H1 (cell line): ENCODE measurements around the gene CABP1. TPM values are rescaled to one million over a fixed set of nuclear protein-coding genes. Genes with fewer than 3 reads are reported as not detected.

ENCODE experiments used
- CTCF ChIA-PET: fragments of 300-600 bp; sonication (Branson Sonifier 250); formaldehyde crosslinking; loops from one replicate; lab custom pipeline; 2021; ENCODE audit not compliant: partially characterized antibody; lab: Charles Lee
- POLR2A ChIA-PET: fragments of 300-600 bp; sonication (Branson Sonifier 250); formaldehyde crosslinking; loops from one replicate; lab custom pipeline; 2021; ENCODE audit warnings: inconsistent platforms; ENCODE audit not compliant: partially characterized antibody; lab: Charles Lee
- DNase-seq, 2 experiments: peaks; one replicate each; pipeline versions ENCODE4 v3.0.0 to v3.0.0-alpha.2; 2010 to 2022; ENCODE audit warnings: low spot score in 2 of 2, low read depth in 1 of 2, mixed read lengths in 1 of 2
- FAIRE-seq: peaks from 2 replicates; lab custom pipeline; 2011; peaks lifted over from hg19 to GRCh38; lab: Jason Lieb, UNC
- H2AFZ ChIP-seq: 2 replicates; pipeline ENCODE4 v1.8.1; 2012; ENCODE audit warnings: low read length, inconsistent platforms
- H2AK5ac ChIP-seq: 2 replicates; pipeline ENCODE4 v1.6.1; 2013; ENCODE audit warnings: low read depth, low read length
- H2BK120ac ChIP-seq: replicated peaks from 2 replicates; pipeline ENCODE3; 2013; ENCODE audit warnings: low read depth, low read length, inconsistent platforms
- H2BK12ac ChIP-seq: 2 replicates; pipeline ENCODE4 v1.6.1; 2013; ENCODE audit warnings: low read depth, low read length
- H2BK15ac ChIP-seq: 2 replicates; pipeline ENCODE4 v1.6.1; 2013; ENCODE audit warnings: low read length
- H2BK20ac ChIP-seq: 2 replicates; pipeline ENCODE4 v1.6.1; 2013; ENCODE audit warnings: low read length
- H2BK5ac ChIP-seq: 2 replicates; pipeline ENCODE4 v1.6.1; 2013; ENCODE audit warnings: low read depth, low read length
- H3K14ac ChIP-seq: 2 replicates; pipeline ENCODE4 v1.6.1; 2013; ENCODE audit warnings: inconsistent platforms; ENCODE audit not compliant: insufficient read length
- H3K18ac ChIP-seq: 2 replicates; pipeline ENCODE4 v1.6.1; 2013; ENCODE audit warnings: low read length; ENCODE audit errors: extremely low read depth
- H3K23ac ChIP-seq: 2 replicates; pipeline ENCODE4 v1.6.1; 2013; ENCODE audit warnings: inconsistent platforms; ENCODE audit not compliant: insufficient read length
- H3K23me2 ChIP-seq: 2 replicates; pipeline ENCODE4 v1.6.1; 2013; ENCODE audit warnings: low read depth, low read length
- H3K27ac ChIP-seq: 2 replicates; pipeline ENCODE4 v1.6.1; 2011; ENCODE audit warnings: low read depth, low read length, inconsistent platforms
- H3K27me3 ChIP-seq, 4 experiments: replicated peaks in 1 of 4; 1 replicate in 1 of 4; 2 replicates in 3 of 4; pipeline versions ENCODE4 v1.6.1 to v1.8.1; 2011 to 2013; ENCODE audit warnings: low read length in 3 of 4, mild to moderate bottlenecking in 3 of 4, inconsistent platforms in 2 of 4, mixed read lengths in 2 of 4, moderate library complexity in 1 of 4; ENCODE audit not compliant: control insufficient read depth in 3 of 4, insufficient read depth in 3 of 4; ENCODE audit errors: extremely low read depth in 1 of 4
- H3K36me3 ChIP-seq, 4 experiments: 2 replicates each; pipeline versions ENCODE4 v1.6.1 to v1.8.1; 2011 to 2013; ENCODE audit warnings: mild to moderate bottlenecking in 4 of 4, low read length in 3 of 4, moderate library complexity in 2 of 4, control low read depth in 1 of 4, inconsistent platforms in 1 of 4; ENCODE audit not compliant: insufficient read depth in 4 of 4, control insufficient read depth in 2 of 4
- H3K4ac ChIP-seq: replicated peaks from 2 replicates; pipeline ENCODE3; 2013; ENCODE audit warnings: low read length, low read depth, mixed read lengths, inconsistent platforms; ENCODE audit not compliant: insufficient read length
- H3K4me1 ChIP-seq, 4 experiments: replicated peaks in 1 of 4; 1 replicate in 1 of 4; 2 replicates in 3 of 4; pipeline versions ENCODE4 v1.6.1 to v1.8.1; 2011 to 2013; ENCODE audit warnings: low read length in 3 of 4, inconsistent platforms in 2 of 4, mixed read lengths in 1 of 4; ENCODE audit not compliant: insufficient read depth in 4 of 4, control insufficient read depth in 3 of 4
- H3K4me2 ChIP-seq, 2 experiments: 2 replicates each; pipeline versions ENCODE4 v1.6.1 to v1.8.1; 2011 to 2013; ENCODE audit warnings: low read depth in 2 of 2, low read length in 2 of 2, control low read depth in 1 of 2, inconsistent platforms in 1 of 2, mild to moderate bottlenecking in 1 of 2; ENCODE audit not compliant: insufficient read depth in 1 of 2
- H3K4me3 ChIP-seq, 4 experiments: fragments of 200-600, 300-600 bp in 1 of 4; sonication (generic), shearing (Covaris generic), sonication (Bioruptor Twin) in 1 of 4; 2 replicates each; pipeline versions ENCODE4 v1.5.1 to v1.8.1; 2011 to 2016; ENCODE audit warnings: low read length in 4 of 4, low read depth in 3 of 4, control low read depth in 2 of 4, inconsistent platforms in 2 of 4, mild to moderate bottlenecking in 2 of 4, mixed read lengths in 1 of 4, moderate library complexity in 1 of 4; ENCODE audit not compliant: insufficient read depth in 2 of 4; ENCODE audit errors: extremely low read depth in 1 of 4
- H3K56ac ChIP-seq: replicated peaks from 2 replicates; pipeline ENCODE3; 2013; ENCODE audit warnings: low read depth, mild to moderate bottlenecking, mixed read lengths, low read length, inconsistent platforms; ENCODE audit not compliant: insufficient read length
- H3K79me1 ChIP-seq: 2 replicates; pipeline ENCODE4 v1.6.1; 2013; ENCODE audit warnings: low read depth, low read length, control low read depth
- H3K79me2 ChIP-seq, 2 experiments: 2 replicates each; pipeline versions ENCODE4 v1.6.1 to v1.8.1; 2012 to 2013; ENCODE audit warnings: low read length in 2 of 2, mild to moderate bottlenecking in 2 of 2, inconsistent platforms in 1 of 2; ENCODE audit not compliant: insufficient read depth in 2 of 2, control insufficient read depth in 1 of 2
- H3K9ac ChIP-seq, 4 experiments: replicated peaks in 1 of 4; 1 replicate in 1 of 4; 2 replicates in 3 of 4; pipeline versions ENCODE4 v1.6.1 to v1.8.1; 2011 to 2013; ENCODE audit warnings: low read depth in 3 of 4, low read length in 3 of 4, control low read depth in 2 of 4, mild to moderate bottlenecking in 2 of 4, moderate library complexity in 2 of 4, inconsistent platforms in 1 of 4; ENCODE audit errors: extremely low read depth in 1 of 4
- H3K9me3 ChIP-seq, 2 experiments: 2 replicates each; pipeline versions ENCODE4 v1.6.1 to v1.8.1; 2012 to 2013; ENCODE audit warnings: mild to moderate bottlenecking in 2 of 2, moderate library complexity in 2 of 2, control low read depth in 1 of 2, inconsistent platforms in 1 of 2, low read depth in 1 of 2, low read length in 1 of 2, mixed read lengths in 1 of 2; ENCODE audit not compliant: insufficient read depth in 2 of 2
- H4K20me1 ChIP-seq, 2 experiments: replicated peaks in 1 of 2; 2 replicates each; pipeline versions ENCODE3 to v1.8.1; 2011 to 2013; ENCODE audit warnings: inconsistent platforms in 2 of 2, low read length in 2 of 2, mild to moderate bottlenecking in 1 of 2; ENCODE audit not compliant: insufficient read depth in 2 of 2, control insufficient read depth in 1 of 2
- H4K5ac ChIP-seq: 2 replicates; pipeline ENCODE4 v1.6.1; 2013; ENCODE audit warnings: low read length, low read depth, mixed read lengths, inconsistent platforms; ENCODE audit not compliant: insufficient read length
- H4K8ac ChIP-seq: 2 replicates; pipeline ENCODE4 v1.8.0; 2013; ENCODE audit warnings: mild to moderate bottlenecking, moderate library complexity, low read length, inconsistent platforms; ENCODE audit not compliant: insufficient read depth; ENCODE audit errors: extremely low read depth
- H4K91ac ChIP-seq: replicated peaks from 2 replicates; pipeline ENCODE3; 2013; ENCODE audit warnings: low read length, mixed read lengths, inconsistent platforms; ENCODE audit not compliant: insufficient read length
- TCF12 ChIP-seq: IDR thresholded peaks from 2 replicates; pipeline ENCODE4 v1.6.1; 2011; ENCODE audit warnings: low read depth, mild to moderate bottlenecking, low read length
- WGBS, 2 experiments: shearing (Covaris generic) in 1 of 2; methylation state at CpG; one replicate each; pipeline versions ENCODE4 v1.1.6 to v1.1.7; 2013 to 2015; ENCODE audit warnings: low lambda C conversion rate in 2 of 2, mixed read lengths in 2 of 2, inconsistent platforms in 1 of 2, low coverage in 1 of 2, missing lambda C conversion rate in 1 of 2; ENCODE audit not compliant: insufficient replicate concordance in 2 of 2, insufficient coverage in 1 of 2, insufficient read length in 1 of 2; ENCODE audit errors: extremely low coverage in 1 of 2, missing lambda C conversion rate in 1 of 2; 5-methylcytosine and 5-hydroxymethylcytosine counted together
- polyA plus RNA-seq, 7 experiments: library from polyadenylated mRNA; depleted of rRNA in 3 of 7; stranded (reverse) in 5 of 7; unstranded in 2 of 7; fragments of >200 nt in 5 of 7; fragments of 200-250 nt in 2 of 7; gene quantifications; 1 replicate in 5 of 7; 2 replicates in 1 of 7; 4 replicates in 1 of 7; pipeline versions ENCODE4 v1.2.1 to v1.2.3, GENCODE V29; 2011 to 2013; ENCODE audit warnings: missing spikeins in 2 of 7, mixed read lengths in 2 of 7
- total RNA-seq: library from RNA; stranded (reverse); fragmentation: NEBNext Ultra II Directional; extraction: Animal tissue kit (Norgen Biotek cat#: 25700); gene quantifications from 2 replicates; pipeline ENCODE4 v1.2.1, GENCODE V29; 2021

Gene CABP1
- total and polyA plus RNA-seq, 2 of the 8 experiments (the other 6 are each of a cell fraction or from before 2014, with no cell fraction given): 3.9 to 7.4 TPM

DNA sequence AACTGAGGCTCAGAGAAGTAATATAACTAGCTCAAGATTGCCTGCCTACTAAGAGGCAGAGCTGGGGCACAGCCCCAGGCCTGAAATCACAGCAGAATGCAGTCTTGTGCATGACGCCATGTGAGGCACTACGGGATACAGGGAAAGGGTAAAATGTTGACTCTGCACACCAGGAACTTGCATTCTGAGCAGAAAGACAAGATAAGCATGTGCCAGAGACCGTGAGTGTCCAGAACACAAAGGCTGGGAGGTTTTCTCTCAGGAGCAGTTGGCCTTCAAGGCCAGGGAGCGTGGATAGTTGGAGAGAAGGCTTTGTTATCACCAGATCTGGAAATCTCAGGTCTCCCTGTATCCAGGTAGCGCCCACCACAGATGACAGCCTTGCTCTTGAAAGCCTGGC, 23.3 kb downstream of the CABP1 start:
- peaks cover 0 to 10% (median 4%) of the 10 kb centered on the region in 4 experiments; a peak in 5 of 7 replicates for H3K4me1 ChIP-seq
- no peak overlapping the region for H3K9ac ChIP-seq
- 88% methylated on average over 5 of the region's 5 CpGs; no CpG with 5 or more reads in 1 of the 2 experiments for WGBS, 2 experiments
- H4K5ac ChIP-seq: no peak overlapping the region
- no peaks in the 10 kb centered on the region for H3K79me2 ChIP-seq
- H3K14ac ChIP-seq: no peak overlapping the region
- no peak overlapping the region for H2BK15ac ChIP-seq
- no peak overlapping the region for H3K4ac ChIP-seq
- H4K91ac ChIP-seq: no peak overlapping the region
- no peak overlapping the region for H2AK5ac ChIP-seq
- H3K9me3 ChIP-seq: no peaks in the 10 kb centered on the region
- H2BK5ac ChIP-seq: no peak overlapping the region
- no peak overlapping the region for H2BK120ac ChIP-seq
- H3K23ac ChIP-seq: no peak overlapping the region
- no peak overlapping the region for H3K18ac ChIP-seq
- FAIRE-seq: no peak
- H3K27ac ChIP-seq: no peak overlapping the region
- no peak overlapping the region for H2AFZ ChIP-seq
- no peaks in the 10 kb centered on the region for H3K36me3 ChIP-seq
- H4K20me1 ChIP-seq: peaks cover 0 to 2% of the 10 kb centered on the region in 2 experiments
- H3K4me3 ChIP-seq: no peak overlapping the region
- H3K79me1 ChIP-seq: no peaks in the 10 kb centered on the region
- no peak for DNase-seq
- no peak overlapping the region for H2BK12ac ChIP-seq
- no peak overlapping the region for H2BK20ac ChIP-seq
- H3K23me2 ChIP-seq: peaks cover 4% of the 10 kb centered on the region; the same call in 1 of the 2 replicates
- H3K27me3 ChIP-seq: no peaks in the 10 kb centered on the region
- H3K56ac ChIP-seq: no peak overlapping the region
- CTCF ChIA-PET: interaction anchor here (0.7 to 3.1 kb wide), 2 partner anchors 9 to 16 kb away, joined by 3 to 41 read pairs; no protein-coding TSS in a partner anchor
- no peak overlapping the region for H3K4me2 ChIP-seq
- H4K8ac ChIP-seq: no peak overlapping the region
- POLR2A ChIA-PET: no interaction called here
- TF ChIP-seq TCF12: no peak
